Fibroblast of peridontal ligament (primary cell): ENCODE results near the gene STXBP1.

Experiments
- DNase-seq: peaks from one replicate; pipeline ENCODE4 v3.0.0-alpha.2; 2010; ENCODE audit errors: extremely low read depth

Gene STXBP1

GRCh38 chr9:127658428-127658827, 46.4 kb downstream of the STXBP1 start:
- no peak for DNase-seq

DNA sequence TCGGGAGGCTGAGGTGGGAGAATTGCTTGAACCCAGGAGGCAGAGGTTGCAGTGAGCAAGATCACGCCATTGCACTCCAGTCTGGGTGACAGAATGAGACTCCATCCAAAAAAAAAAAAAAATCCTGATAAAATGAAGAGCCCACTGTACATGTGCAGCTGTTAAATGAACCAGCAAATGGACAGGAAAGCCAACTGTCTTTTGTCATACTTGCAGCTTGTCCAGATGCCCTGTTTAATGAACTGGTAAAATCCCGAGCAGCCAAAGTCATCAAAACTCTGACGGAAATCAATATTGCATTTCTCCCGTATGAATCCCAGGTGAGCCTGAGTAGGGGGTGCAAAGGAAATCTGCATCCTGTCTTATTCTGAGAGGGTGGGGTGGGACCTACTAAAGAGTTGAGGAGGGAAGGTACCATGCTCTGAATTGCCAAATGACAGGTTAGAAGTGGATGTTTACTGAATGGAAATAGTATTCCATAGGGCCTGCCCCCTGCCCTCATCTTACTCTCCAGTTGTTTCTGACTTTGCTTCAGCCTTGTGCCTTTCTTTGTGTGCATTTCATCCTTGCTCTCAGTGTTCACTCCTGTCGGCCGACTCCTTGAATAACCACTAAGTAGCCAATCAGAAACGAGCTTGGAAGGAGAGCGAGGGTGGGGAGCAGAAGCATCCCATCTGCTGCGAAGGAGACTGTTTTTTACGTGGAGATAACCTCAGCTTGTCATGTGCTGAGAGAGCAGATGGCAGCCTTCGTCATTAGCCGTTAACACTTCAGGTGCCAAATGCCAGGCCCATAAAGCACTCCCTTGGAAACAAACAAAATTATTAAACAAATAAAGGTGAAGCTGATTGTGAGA, 49.0 kb downstream of the STXBP1 start:
- DNase-seq: no peak

DNA sequence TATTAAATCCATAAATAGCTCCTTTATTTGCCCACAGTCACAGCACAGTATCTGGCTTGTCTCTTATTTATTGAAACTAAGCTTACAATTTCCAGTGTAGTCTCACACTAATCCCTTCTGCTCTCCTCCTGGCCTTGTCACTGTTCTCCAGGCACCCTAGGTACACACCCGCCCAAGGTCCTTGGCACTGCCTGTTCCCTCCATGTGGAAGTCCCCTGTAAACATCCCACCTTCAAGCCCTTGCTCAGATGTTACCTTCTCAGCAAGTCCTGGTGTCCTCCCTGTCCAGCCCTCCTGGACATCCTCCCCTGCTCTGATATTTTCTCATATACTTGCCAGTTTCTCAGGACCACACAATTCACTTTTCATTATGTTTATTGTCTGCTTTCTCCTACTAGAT, 50.5 kb downstream of the STXBP1 start:
- no peak for DNase-seq

DNA sequence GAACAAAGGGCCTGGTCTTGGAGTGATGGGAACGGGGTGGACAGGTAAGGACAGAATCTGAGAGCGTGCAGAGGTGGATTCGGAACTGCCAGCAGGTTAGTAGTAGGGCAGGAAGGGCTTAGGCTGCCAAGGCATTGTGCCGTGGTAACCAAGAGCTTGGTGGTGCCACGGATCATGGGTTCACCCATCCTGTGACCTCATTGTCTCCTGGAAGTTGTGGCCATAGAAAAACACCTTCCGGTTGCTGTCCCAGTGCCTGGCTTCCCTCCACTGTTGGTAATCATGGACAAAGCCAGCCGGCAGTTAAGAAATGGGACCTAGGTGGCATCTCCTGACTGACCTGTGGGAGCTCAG, 52.2 kb downstream of the STXBP1 start:
- no peak for DNase-seq

DNA sequence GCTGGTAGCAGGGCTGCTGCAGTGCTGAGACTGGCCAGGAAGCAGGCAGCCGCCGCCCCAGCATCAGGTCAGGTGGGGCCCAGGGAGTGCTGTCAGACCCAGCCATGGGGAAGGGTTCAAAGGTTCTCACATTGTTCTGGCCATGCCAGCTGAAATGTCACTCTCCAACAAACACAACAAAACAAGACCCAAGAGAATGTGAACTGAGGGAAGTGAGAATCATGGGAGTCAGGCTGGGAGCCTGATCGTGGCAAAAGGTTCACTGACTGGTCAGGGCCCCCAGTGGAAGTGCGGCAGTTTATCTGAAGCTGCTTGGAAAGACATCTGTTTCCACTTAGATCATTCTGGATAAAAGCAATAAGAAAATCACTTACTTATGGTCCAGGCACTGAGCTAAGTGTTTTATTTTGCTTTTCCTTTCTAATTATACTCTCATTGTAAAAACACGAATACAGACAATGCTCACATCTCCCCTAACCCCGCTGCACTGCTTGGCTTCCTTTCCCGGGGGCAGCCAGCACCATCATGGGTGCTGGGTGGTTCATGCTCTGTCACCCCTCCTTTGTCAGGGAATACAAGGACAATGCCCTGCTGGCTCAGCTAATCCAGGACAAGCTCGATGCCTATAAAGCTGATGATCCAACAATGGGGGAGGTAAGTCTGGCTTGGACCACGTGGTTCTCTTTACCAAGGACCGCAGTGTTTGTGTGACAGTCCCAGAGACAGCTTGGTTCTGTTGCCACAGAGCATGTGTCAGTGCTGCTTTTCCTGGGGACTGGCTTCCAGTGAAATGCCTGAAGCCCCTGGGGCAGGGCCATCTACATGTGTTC, 52.8 kb downstream of the STXBP1 start:
- DNase-seq: peak; percentile 87

GRCh38 chr9:127667127-127667844, 55.2 kb downstream of the STXBP1 start:
- peak; percentile 58 for DNase-seq

DNA sequence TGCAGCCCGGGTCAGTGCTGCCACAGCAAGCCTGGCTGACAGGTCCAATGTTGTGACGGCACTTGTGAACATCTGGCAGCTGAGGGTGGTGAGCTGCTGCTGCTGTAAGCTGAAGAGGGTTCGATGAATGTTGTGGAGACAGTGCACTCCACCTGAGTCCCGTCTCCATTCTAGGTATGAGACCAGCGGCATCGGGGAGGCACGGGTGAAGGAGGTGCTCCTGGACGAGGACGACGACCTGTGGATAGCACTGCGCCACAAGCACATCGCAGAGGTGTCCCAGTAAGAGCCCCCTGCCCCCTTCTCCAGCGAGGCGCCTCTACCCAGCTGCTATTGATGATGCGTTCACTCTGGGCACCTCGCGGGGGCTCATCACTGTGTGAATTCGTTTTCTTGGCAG, 55.8 kb downstream of the STXBP1 start:
- no peak for DNase-seq

- no peak for DNase-seq
Observed at GRCh38 chr9:127673234-127673633, 61.2 kb downstream of the STXBP1 start.

GRCh38 chr9:127676638-127677037, 64.6 kb downstream of the STXBP1 start:
- no peak for DNase-seq

GRCh38 chr9:127679506-127679905, 67.4 kb downstream of the STXBP1 start:
- no peak for DNase-seq

GRCh38 chr9:127680226-127680625, 68.1 kb downstream of the STXBP1 start:
- no peak for DNase-seq

GRCh38 chr9:127680846-127681245, 68.8 kb downstream of the STXBP1 start:
- DNase-seq: no peak

- no peak for DNase-seq
Observed at GRCh38 chr9:127682351-127683136, 70.5 kb downstream of the STXBP1 start.

GRCh38 chr9:127683723-127684122, 71.6 kb downstream of the STXBP1 start:
- peak; percentile 64 for DNase-seq

- DNase-seq: peak; percentile 36
Observed at GRCh38 chr9:127684576-127684975, 72.5 kb downstream of the STXBP1 start.

- no peak for DNase-seq
Observed at GRCh38 chr9:127686461-127687393, 74.7 kb downstream of the STXBP1 start.

DNA sequence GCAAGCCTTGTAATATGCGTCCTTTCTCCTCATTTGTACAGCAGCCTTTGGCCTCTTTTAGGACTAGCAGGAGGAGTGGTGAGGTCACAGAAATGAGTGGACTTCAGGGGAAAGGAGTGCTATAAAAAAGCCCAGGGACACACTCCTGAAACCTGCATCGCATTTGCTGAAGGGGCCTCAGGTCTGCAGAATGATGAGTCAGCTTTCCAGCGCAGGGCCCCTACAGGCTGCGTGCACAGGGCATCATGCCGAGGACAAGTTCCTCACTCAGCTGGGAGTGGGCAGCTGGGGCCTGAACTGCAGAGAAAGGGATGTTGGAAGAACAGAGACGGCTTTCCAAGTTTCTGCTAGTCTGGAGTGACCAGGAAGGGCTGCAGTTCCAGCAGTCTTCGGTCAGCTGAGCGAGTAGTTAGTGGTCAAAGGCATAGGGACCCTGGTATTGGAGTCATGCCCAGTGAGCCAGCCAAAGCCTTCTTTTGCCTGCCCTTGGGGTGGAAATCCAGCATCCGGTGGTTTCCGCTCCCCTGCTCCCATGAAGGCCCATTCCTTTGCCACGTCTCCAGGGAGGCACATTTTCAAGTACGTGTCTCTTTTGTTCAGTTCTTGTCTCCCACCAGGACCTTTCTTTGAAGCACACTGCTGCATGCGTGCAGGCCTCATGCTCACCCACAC, 77.4 kb downstream of the STXBP1 start:
- DNase-seq: no peak

DNA sequence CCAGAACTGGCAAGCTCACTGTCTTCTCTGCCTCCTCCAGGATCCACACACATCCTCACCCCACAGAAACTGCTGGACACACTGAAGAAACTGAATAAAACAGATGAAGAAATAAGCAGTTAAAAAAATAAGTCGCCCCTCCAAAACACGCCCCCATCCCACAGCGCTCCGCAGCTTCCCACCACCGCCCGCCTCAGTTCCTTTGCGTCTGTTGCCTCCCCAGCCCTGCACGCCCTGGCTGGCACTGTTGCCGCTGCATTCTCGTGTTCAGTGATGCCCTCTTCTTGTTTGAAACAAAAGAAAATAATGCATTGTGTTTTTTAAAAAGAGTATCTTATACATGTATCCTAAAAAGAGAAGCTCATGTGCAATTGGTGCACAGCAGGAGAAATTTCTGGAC, 78.7 kb downstream of the STXBP1 start:
- no peak for DNase-seq

DNA sequence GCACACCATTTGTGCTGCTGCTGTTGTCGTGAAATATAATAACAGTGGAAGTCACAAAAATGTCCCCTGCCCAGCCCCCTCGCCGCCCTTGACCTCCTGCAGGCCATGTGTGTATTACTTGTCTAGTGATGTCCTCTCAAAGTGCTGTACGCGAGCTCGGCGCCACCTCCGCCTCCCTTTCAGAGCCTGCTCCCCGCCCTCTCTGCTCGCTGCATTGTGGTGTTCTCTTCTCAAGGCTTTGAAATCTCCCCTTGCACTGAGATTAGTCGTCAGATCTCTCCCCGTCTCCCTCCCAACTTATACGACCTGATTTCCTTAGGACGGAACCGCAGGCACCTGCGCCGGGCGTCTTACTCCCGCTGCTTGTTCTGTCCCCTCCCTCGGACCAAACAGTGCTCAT, 80.0 kb downstream of the STXBP1 start:
- DNase-seq: no peak

- DNase-seq: no peak
Observed at GRCh38 chr9:127693143-127693542, 81.1 kb downstream of the STXBP1 start.
